ENCODE results near the gene CDK1.
A peak's percentile ranks its signal among the peaks of the same experiment; 100 is the strongest.
"Not testable (repeated sequence)": the region's sequence is repeated elsewhere in the genome, so short reads cannot be mapped to it uniquely, and the experiment has no call there.

The CDK1 gene

GRCh38 chr10:60810437-60811182, 32.3 kb downstream of the CDK1 start:
- DNase-seq (ENCODE audit: low read depth, low spot score), result no peak

GRCh38 chr10:60816628-60817397, 38.5 kb downstream of the CDK1 start:
- DNase-seq (ENCODE audit: low read depth, low spot score), result peak; percentile 35

- DNase-seq (ENCODE audit: low read depth, low spot score), result no peak
Observed at GRCh38 chr10:60817398-60817805, 39.1 kb downstream of the CDK1 start.

- no peak for DNase-seq (ENCODE audit: low read depth, low spot score)
Observed at GRCh38 chr10:60818134-60818770, 40.0 kb downstream of the CDK1 start.

- no peak for DNase-seq (ENCODE audit: low read depth, low spot score)
Observed at GRCh38 chr10:60819271-60819670, 41.0 kb downstream of the CDK1 start.

- DNase-seq (ENCODE audit: low read depth, low spot score), result no peak
Observed at GRCh38 chr10:60820093-60820754, 41.9 kb downstream of the CDK1 start.

- no peak for DNase-seq (ENCODE audit: low read depth, low spot score)
Observed at GRCh38 chr10:60821656-60822055, 43.4 kb downstream of the CDK1 start.

GRCh38 chr10:60822809-60823208, 44.5 kb downstream of the CDK1 start:
- DNase-seq (ENCODE audit: low read depth, low spot score), result no peak

- no peak for DNase-seq (ENCODE audit: low read depth, low spot score)
Observed at GRCh38 chr10:60823324-60823723, 45.0 kb downstream of the CDK1 start.

GRCh38 chr10:60825520-60825919, 47.2 kb downstream of the CDK1 start:
- DNase-seq (ENCODE audit: low read depth, low spot score), result no peak

GRCh38 chr10:60827791-60828488, 49.7 kb downstream of the CDK1 start:
- no peak for DNase-seq (ENCODE audit: low read depth, low spot score)

- DNase-seq (ENCODE audit: low read depth, low spot score), result no peak
Observed at GRCh38 chr10:60828489-60828852, 50.2 kb downstream of the CDK1 start.

- not testable (repeated sequence) for DNase-seq (ENCODE audit: low read depth, low spot score)
Observed at GRCh38 chr10:60832136-60832535, 53.9 kb downstream of the CDK1 start.

GRCh38 chr10:60834401-60834800, 56.1 kb downstream of the CDK1 start:
- no peak for DNase-seq (ENCODE audit: low read depth, low spot score)

GRCh38 chr10:60835049-60835448, 56.8 kb downstream of the CDK1 start:
- no peak for DNase-seq (ENCODE audit: low read depth, low spot score)

- DNase-seq (ENCODE audit: low read depth, low spot score), result not testable (repeated sequence)
Observed at GRCh38 chr10:60841227-60841626, 62.9 kb downstream of the CDK1 start.

- DNase-seq (ENCODE audit: low read depth, low spot score), result no peak
Observed at GRCh38 chr10:60842694-60843093, 64.4 kb downstream of the CDK1 start.

Measured in iPS DF 19.7 (cell line).